GM19372 (cell line): Measurements from ENCODE around the gene ESYT2.

Experiments used
- ATAC-seq: cut with Tn5 transposase; IDR thresholded peaks from one replicate; pipeline ENCODE4 v1.9.1; 2021; ENCODE audit warnings: mild to moderate bottlenecking, low read depth, moderate library complexity; ENCODE audit not compliant: unreplicated experiment

ESYT2 gene

DNA sequence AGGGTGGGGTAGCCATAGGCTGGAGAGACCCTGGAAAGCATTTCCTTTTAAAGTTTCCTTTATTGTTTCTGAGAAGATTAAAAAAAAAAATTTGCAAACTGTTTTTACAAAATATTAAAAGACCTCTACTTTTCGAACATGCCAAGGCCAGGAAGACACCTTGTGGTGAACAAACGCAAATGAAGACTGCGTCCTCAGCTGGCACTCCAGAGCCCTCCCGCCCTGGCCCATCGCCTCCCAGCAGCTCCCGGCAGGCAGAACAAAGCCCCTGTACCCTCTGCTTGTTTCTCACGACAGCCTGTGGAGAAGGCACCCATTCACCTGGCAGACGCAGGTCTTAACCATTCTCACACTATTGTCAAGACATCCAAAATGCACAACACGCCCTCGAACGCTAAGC lies 56.4 kb downstream of the ESYT2 start:
- no peak for ATAC-seq

DNA sequence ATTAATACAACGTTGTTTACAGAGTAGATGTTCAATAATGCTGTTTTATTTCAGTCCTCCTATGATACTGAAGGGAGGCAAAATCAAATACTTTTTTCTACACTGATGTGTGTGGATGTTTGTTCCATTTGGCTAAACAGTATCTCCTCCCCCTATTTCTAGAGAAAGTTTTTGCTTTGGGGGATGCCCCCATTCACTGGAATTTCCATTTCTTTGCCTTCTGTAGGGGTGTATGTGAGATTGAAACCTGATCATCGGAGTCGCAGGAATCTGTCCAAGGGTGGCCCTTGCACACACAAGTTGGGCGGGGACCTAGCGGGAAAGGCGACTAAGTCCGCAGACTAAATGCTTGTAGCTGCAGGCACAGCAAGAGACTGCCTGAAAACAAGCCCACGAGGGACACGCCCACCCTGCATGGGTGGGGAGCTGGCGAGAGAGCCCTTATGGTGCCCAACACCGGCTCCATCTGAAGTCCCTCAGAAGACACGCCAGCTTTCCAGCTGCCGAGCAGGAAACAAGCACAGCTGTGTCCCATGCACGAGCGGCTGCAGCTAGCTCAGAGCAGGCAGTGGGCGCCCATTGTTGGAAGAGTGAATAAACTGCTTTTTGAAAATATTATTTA lies 58.0 kb downstream of the ESYT2 start:
- no peak for ATAC-seq

DNA sequence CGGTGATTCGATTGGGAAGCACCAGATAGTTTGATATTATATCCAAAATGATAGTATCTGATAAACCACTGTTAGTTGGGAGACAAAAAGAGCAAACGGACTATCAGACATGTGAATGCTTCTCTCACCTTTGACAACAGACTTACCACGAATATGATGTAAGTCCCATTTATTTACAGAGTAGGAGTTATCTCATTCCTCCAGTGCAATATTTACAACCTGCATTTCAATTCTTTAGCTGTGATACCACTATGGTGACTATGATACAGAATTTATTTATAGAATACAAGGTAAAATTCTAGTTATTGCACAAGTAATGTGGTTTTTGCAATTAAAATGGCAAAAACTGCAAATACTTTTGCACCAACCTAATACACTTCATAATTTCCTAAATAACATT lies 61.6 kb downstream of the ESYT2 start:
- no peak for ATAC-seq

DNA sequence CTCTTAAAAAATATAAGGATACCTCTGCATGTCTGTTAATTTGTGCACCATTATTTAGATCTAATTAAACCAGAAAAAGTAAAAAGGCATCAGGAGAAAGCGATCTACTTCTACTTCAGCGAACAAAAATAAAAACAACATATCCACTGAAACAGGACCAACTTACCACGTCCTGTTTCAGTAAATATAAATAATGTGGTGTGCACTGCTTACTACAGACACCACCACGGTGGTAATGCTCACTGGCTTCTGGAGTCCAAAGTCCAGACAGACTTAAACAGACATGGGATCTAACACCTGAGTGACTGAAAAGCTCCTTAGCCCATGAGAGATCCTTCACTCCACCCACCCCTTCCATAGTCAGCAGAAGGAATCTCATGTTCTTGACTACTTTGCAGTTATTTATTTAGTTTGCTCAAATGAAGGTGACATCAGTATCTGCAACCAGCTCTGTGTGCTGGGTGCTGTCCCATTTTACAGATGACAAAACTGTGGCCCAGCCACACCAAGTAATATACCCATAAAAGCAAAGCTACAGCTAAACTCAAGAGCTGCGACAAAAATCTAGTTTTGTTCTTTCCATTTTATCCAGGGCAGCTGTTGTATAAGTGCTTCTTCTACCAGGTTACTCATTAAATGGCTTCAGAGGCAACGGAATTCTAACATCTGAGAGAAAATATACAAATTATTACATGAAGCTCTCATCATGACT lies 62.6 kb downstream of the ESYT2 start:
- no peak for ATAC-seq

DNA sequence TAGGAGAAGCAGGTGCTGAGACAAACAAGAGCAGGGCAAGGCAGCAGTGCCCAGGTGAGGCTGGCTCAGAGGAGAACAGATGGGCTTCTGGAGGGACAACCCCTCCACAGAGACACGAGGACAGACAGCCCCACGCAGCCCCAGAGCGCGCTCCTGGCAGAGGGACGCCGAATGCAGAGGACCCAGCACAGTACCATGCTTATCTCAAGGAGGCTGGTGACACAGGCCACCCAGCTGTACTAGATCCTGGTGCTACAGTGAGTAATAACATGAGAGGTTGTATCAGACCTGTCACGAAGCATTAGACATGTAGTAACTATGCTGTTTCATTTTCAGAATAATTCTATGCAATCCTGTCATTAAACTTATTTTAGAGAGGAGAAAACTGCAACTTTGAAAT lies 64.3 kb downstream of the ESYT2 start:
- no peak for ATAC-seq

DNA sequence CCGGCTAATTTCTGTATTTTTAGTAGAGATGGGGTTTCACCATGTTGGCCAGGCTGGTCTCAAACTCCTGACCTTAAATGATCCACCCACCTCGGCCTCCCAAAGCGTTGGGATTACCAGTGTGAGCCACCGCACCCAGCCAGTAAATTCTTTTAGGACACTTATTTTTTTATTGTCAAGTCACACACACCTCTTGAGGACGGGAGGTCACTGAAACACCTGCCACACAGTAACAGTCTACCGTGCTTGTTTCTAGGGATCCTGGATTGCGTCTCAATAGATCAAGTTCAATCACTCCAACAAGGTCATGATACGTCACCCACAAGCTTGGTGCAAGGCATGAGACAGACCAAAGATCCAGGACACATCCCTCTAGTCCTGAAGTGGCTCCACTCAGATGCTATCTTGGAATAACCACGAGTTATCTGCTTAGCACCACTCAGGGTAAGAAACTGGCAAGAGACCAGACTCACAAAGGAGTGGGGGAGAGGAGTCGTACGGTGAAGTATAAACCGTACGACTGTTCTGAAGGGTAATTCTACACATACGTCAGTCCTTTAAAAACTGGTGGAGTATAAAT lies 65.8 kb downstream of the ESYT2 start:
- ATAC-seq: no peak

DNA sequence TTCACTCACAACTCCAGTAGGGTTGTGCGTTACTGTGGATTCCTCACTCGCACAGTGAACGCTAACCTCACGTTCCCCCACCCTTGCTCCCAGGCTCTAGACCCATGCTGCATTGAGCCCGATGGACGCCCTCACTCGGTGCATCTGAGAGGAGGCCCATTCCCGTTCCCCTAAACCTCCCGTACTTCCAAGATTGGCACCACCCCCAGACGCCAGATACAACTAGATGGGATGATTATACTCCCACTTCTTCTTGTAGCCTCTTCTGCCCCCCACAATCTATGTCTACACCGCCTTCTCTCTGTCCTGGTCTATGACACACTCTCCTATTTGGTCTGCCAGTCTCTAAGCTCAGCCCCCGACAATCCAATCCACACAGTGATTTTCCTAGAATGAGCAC lies 67.4 kb downstream of the ESYT2 start:
- ATAC-seq: no peak

DNA sequence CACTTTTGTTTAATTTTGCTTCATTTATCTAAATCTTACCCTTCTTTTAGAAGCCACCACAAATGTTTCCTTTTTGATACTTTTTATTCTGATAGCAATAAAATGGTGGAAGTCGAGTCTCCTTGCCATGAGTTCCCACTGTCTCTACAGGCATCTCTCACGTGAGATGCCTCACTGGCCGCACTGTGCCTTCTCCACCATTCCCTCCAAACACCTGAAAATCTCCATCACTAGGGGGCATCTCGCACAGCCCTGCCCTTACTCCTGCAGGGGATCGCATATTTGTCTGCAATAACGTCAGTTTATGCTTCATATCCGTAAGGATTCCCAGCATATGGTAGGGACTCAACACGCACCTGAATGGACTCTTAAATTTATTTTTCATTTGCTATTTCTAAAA lies 68.4 kb downstream of the ESYT2 start:
- ATAC-seq: no peak

DNA sequence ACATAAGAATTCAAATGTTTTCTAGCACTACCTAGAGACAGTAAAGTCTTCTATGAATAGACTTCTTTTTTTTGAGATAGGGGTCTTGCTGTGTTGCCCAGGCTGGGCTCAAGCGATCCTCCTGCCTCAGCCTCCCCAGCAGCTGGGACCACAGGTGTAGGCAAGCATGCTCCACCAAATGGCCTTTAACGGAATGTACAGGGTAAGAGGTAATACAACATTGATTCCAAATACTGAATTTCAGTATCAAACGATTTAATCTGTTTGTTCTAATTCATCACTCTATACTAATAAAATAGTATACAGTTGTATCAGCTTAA lies 68.9 kb downstream of the ESYT2 start:
- ATAC-seq: no peak

DNA sequence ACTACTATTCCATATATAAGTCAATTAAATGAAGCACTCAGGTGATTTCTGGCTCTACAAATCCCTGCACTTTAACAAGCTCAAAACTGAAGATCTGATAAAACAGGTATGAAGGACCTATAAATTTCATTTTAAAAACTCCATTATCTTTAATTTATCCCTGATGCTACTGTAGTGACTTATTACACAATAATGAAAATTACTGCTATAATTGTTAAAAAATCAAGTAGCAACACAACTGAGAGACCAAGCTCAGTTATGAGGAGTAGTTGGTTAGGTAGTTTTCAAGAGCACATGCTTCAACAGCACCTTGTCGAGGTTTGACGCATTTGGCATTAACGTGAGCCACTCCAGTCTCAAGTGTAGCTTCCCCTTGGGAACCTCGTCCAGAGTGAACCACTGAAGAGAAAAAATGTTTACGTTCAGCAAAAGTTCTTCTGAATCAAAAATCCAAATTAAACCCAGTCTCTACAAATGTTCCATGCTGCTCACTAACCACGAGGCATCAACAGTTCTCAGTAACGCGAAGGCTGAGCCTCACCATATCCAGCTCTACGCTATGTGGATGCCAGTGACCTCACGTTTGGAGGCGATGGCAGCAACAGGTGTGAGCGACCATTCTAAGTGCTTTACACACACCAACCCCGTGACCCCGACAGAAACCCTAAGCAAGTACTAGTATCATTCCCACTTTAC lies 69.4 kb downstream of the ESYT2 start:
- ATAC-seq: no peak

DNA sequence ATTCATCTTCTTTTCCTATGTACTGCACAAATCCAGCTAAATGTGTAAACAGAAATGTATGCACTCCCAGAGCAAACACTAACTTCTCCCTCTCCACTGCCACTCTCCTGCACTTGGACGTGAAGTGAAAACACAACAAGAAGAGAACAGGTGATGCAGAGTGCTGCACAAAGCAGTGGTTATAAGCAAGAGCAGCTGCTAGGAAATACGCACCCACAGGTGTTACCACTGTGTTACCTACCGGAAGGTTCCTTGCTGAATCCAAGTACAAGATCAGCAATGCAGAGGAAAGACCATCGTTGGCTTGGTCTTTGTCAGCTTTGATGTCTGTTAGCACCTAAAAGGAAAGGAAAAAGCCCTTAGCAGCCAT lies 70.1 kb downstream of the ESYT2 start:
- no peak for ATAC-seq

DNA sequence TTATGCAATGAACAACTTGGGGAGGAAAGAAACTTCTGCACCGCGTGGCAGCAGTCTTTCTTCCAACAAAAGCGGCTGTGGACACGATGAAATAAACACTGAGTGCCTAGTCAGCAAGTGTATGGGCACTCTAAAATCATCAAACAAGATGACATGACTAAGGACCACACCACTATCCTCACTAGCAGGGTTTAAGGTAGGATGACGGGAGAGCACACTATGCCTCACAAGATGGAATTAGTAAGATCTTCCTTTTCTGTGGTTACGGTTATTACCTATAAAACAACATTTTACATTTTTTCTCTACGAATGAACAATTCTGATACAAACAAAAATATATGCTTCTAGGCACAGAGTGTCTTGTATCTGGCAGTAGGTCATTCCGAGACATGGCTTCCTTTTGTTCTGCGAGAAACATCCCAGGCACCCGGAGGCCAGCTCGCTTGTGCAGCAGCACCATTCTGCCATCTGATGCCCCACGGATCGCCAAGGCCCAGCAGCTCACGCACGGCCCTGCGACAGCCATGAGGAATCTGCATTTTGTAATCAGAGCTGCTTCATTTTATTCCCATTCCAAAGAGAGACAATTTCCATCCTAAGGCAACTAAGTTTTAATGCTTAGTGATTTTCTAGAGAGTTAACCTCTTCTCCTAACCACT lies 70.6 kb downstream of the ESYT2 start:
- no peak for ATAC-seq

DNA sequence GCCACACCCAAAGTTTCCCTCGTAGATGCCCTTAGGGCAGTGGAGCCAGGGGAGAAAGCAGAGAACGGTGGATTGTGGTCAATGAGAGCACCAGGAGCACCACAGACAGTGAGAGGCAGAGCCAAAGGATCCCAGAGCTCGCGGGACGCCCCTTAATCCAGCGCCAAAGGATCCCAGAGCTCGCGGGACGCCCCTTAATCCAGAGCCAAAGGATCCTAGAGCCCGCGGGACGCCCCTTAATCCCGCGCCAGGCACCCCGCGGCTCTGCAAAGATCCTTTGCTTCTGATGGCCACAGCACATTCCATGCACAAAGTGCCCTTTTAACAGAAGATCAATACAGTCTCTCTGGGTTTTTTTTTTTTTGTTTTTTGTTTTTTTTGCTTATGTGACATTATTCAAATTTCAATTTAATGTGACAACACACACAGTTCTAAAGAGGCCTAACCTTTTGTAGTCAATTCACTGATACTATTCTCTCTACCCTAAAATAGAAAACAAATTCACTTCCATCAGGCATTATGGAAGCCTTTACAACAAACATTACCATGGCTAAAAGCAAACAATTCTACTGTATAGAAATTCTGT lies 71.8 kb downstream of the ESYT2 start:
- no peak for ATAC-seq

DNA sequence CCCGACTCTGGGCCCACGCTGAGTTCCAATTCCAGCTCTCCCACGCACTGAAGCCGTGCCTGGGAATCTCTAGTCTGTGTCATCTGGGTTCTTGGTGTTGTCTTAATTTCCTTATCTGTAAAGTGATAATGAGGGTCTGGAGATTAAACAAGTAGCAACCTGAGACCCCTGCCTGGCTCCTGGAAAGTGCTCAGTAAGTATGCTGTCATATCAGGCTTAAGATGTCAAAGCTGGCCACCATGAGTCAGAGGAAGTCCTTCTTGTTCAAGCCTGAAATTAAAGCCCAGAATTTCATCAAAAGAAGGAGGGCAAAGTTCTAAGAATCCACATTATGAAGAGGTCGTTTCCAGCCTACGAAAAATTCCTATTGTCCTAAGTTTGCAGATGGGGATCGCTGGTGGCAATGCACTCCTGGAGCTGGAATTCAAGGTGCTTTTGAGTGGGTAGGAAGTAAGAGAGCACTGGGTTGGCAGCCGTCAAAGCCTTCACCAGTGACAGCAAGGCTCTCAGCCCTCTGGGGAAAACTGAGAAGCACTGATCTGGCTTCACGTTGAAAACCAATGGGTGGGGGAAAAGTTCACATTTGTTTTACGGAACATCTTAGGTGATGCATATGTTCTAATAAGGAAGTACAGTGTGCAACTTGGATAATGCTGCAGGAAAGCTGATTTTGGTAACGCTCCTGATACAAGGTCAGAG lies 74.4 kb downstream of the ESYT2 start:
- ATAC-seq: no peak

DNA sequence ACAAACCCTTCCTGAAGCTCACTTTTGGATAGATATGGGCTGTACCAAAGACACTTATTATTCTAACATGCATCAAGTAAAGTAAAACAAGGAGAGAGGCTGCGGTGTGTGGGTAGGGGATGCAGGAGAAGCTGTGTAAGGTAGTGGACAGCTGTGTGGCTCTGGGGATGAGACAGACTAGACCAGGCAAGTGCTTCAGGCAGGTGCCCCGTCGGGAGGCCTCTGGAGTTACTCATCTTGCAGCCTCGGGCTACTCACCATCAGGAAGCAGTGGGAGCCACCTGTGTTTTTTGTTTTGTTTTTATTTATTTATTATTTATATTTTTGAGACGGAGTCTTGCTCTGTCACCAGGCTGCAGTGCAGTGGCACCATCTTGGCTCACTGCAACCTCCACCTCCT lies 75.4 kb downstream of the ESYT2 start:
- ATAC-seq: no peak

DNA sequence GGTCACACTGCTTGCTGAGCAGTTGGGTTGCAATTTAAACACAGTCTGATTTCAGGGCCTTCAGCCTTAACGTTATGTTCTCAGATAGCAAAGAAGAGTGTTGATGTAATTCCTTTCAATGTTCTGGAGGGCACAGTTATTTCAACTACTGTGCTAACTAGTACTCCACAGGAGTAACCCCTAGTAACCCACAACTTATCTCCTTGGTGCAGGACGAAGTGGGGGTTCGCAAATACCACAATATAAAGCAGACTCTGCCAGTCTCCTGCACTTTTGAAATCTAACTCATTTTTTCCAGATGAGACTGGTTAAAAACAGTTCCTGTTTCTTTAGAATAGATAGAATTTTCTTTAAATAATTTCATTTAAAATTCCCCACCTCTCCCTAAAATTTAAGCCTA lies 77.6 kb downstream of the ESYT2 start:
- ATAC-seq: no peak

DNA sequence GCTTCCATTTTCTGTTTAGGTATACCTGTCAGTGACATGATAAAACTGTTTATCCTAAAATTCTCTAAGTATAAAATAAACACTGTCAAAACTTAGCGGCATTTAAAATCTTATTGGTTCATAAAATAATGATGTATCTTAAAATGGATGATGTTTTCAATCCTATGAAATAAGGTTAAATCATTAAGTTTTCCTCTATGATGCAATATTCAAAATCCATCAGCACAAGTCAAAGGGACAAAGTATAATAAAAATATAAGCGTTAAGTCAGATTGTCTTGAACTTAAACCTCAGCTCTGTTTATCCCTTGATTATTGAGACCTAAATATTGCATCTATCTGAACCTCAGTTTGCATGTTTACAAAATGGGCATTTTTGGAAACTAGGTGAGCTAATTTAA lies 78.1 kb downstream of the ESYT2 start:
- no peak for ATAC-seq

DNA sequence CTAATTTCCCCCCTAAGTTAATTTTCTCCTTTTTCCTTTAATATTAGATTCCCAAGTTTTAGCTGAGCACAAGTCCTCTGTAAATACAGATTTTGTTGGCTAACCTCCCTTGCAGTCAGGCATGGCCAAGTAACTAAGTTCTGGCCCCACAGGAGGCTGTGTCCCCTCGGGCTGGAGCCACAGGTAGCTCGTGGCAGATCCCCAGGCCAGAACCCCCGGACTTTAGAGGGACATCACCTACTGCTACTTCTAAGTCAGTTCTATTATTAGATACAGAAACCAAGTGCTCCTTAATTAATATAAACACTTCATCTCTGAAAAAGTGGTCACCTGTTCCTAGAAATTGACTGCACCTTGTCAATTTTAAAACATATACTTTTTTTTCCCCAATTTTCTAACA lies 78.6 kb downstream of the ESYT2 start:
- ATAC-seq: no peak

DNA sequence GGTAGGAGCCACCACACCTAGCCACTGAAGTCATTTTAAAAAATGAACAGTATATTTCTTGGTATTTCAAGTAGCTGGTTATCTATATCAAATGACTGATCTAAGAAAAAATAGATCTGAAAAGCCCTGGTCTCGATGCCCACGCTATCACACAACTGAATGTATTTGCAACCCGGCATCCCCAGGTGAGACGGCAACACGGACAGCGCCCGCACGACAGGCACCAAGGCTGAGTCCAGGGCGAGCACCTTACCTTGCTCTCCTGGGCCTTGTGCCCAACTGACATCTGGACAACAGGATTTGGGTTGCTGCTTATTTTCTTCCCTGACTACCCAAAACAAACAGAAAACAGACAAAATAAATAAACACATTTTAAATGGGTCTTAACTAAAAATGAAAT lies 79.9 kb downstream of the ESYT2 start:
- ATAC-seq: no peak

DNA sequence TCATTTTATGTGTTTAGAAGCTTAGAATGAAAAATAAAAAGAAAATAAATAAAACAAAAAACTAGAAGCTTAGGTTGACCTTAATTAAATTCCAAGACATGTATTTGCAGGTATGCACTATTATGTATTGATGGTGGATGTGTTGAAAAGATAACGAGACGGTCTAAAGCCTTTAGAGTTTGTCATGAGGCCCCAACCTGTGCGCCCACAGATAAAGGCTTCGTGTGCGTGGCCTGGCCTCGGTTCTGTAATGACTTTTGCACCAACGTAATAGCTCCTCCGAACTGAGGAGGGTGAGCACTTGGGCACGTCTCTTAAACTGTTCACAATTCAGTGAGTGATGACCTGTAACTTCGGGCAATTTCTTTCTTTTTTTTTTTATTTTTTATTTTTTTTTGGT lies 81.0 kb downstream of the ESYT2 start:
- ATAC-seq: no peak
